GM12878 (cell line): ENCODE measurements around the gene RGS19.

Experiments
- ATF7 ChIP-seq: fragments of 450-650 bp; IDR thresholded peaks from 2 replicates; pipeline ENCODE4 v1.6.1; 2016; ENCODE audit warnings: low read depth, mild to moderate bottlenecking
- BHLHE40 ChIP-seq, 2 experiments: fragments of 450-650 bp in 1 of 2; IDR thresholded peaks; 2 replicates each; pipeline ENCODE4 v1.6.1; 2011 to 2017; ENCODE audit warnings: low read depth in 2 of 2, borderline replicate concordance in 1 of 2, improper control_type of control experiment in 1 of 2, low read length in 1 of 2, mild to moderate bottlenecking in 1 of 2
- CHD4 ChIP-seq: fragments of 200-600 bp; sonication (generic); IDR thresholded peaks from 2 replicates; pipeline ENCODE4 v1.6.1; 2016; ENCODE audit warnings: mild to moderate bottlenecking
- CTCF ChIP-seq, 3 experiments: IDR thresholded peaks in 2 of 3; conservative IDR thresholded peaks in 1 of 3; 2 replicates each; pipeline ENCODE4 v1.5.1; 2011; ENCODE audit warnings: low read depth in 3 of 3, low read length in 3 of 3, mild to moderate bottlenecking in 3 of 3, control low read depth in 2 of 3, moderate library complexity in 2 of 3, inconsistent platforms in 1 of 3, mixed read lengths in 1 of 3; ENCODE audit not compliant: control insufficient read depth in 2 of 3, insufficient read depth in 1 of 3; ENCODE audit errors: extremely low read depth in 1 of 3
- ESRRA ChIP-seq: IDR thresholded peaks from 2 replicates; pipeline ENCODE4 v1.6.1; 2012; ENCODE audit warnings: mild to moderate bottlenecking, low read length, improper control_type of control experiment
- IKZF2 ChIP-seq, 2 experiments: fragments of 450-650 bp; IDR thresholded peaks; 2 replicates each; pipeline ENCODE4 v1.6.1; 2017; ENCODE audit warnings: mild to moderate bottlenecking in 2 of 2, moderate library complexity in 2 of 2
- MAX ChIP-seq: IDR thresholded peaks from 2 replicates; pipeline ENCODE4 v1.6.1; 2012; ENCODE audit warnings: low read depth, low read length, improper control_type of control experiment
- NRF1 ChIP-seq: conservative IDR thresholded peaks from 2 replicates; pipeline ENCODE4 v1.6.1; 2011; ENCODE audit warnings: mild to moderate bottlenecking, low read depth, low read length, improper control_type of control experiment
- PBX3 ChIP-seq: IDR thresholded peaks from 2 replicates; pipeline ENCODE4 v1.6.1; 2011; ENCODE audit warnings: mild to moderate bottlenecking, low read depth, low read length, moderate library complexity; ENCODE audit not compliant: insufficient replicate concordance
- POLR2A ChIP-seq: IDR thresholded peaks from 2 replicates; pipeline ENCODE4 v1.6.1; 2011; ENCODE audit warnings: low read depth, mild to moderate bottlenecking, low read length
- RAD21 ChIP-seq: IDR thresholded peaks from 2 replicates; pipeline ENCODE4 v1.6.1; 2011; ENCODE audit warnings: mild to moderate bottlenecking, low read depth, low read length, moderate library complexity; ENCODE audit not compliant: insufficient read depth
- RFX5 ChIP-seq: IDR thresholded peaks from 2 replicates; pipeline ENCODE4 v1.6.1; 2011; ENCODE audit warnings: low read depth, low read length, improper control_type of control experiment
- USF2 ChIP-seq: IDR thresholded peaks from 2 replicates; pipeline ENCODE4 v1.6.1; 2011; ENCODE audit warnings: low read depth, low read length, improper control_type of control experiment, borderline replicate concordance
- ZNF274 ChIP-seq: IDR thresholded peaks from one replicate; pipeline ENCODE4 v1.8.0; 2011; ENCODE audit not compliant: insufficient read length, insufficient read depth

- TF ChIP-seq PBX3: no peak
- TF ChIP-seq ZNF274: no peak
- no peak for TF ChIP-seq NRF1
- TF ChIP-seq POLR2A: no peak
- no peak for TF ChIP-seq RFX5
- TF ChIP-seq CTCF (IDR thresholded peaks at IDR 0.05 in 2 of 3, conservative IDR thresholded peaks at IDR 0.05 in 1 of 3; ENCODE audit: control insufficient read depth in 2 of 3, extremely low read depth in 1 of 3, insufficient read depth in 1 of 3, low read depth in 3 of 3, low read length in 3 of 3): no peak
- TF ChIP-seq ESRRA: no peak
- TF ChIP-seq CHD4: no peak
- no peak for TF ChIP-seq MAX
- no peak for TF ChIP-seq IKZF2 (IDR thresholded peaks at IDR 0.05)
- TF ChIP-seq RAD21: no peak
- TF ChIP-seq ATF7: no peak
- TF ChIP-seq BHLHE40 (IDR thresholded peaks at IDR 0.05; ENCODE audit: borderline replicate concordance in 1 of 2, low read depth in 2 of 2, low read length in 1 of 2): no peak
- TF ChIP-seq USF2: no peak
Observed at GRCh38 chr20:64086801-64087200, 7.5 kb upstream of the RGS19 start.
